GM18505 (cell line): ENCODE results near the gene ABHD16B.

Experiments used
- ATAC-seq: cut with Tn5 transposase; IDR thresholded peaks from one replicate; pipeline ENCODE4 v1.9.1; 2021; ENCODE audit not compliant: unreplicated experiment
- POLR2A ChIP-seq: IDR thresholded peaks from 4 replicates; pipeline ENCODE4 v1.6.1; 2011; ENCODE audit warnings: borderline replicate concordance; ENCODE audit not compliant: insufficient read depth, insufficient read length; ENCODE audit errors: extremely low read depth

ABHD16B gene

GRCh38 chr20:63893999-63894357 is 32.7 kb downstream of the ABHD16B start:
- no peak for ATAC-seq
- no peak for TF ChIP-seq POLR2A

GRCh38 chr20:63894358-63895201 is 33.3 kb downstream of the ABHD16B start, which contains the start of gene DNAJC5:
Gene DNAJC5 (plus strand): TSS chr20:63895126. CDS start chr20:63928346, 33,220 bp downstream.
- peak; percentile 85 for ATAC-seq
- TF ChIP-seq POLR2A: peak; percentile 40

GRCh38 chr20:63895202-63895951 is 34.1 kb downstream of the ABHD16B start:
- peak; percentile 3 for ATAC-seq
- no peak for TF ChIP-seq POLR2A

GRCh38 chr20:63895952-63896263 is 34.6 kb downstream of the ABHD16B start:
- ATAC-seq: no peak
- TF ChIP-seq POLR2A: no peak

- TF ChIP-seq POLR2A: no peak
- no peak for ATAC-seq
Observed at GRCh38 chr20:63896264-63897105, 35.2 kb downstream of the ABHD16B start.

GRCh38 chr20:63897978-63898561 is 36.8 kb downstream of the ABHD16B start:
- no peak for ATAC-seq
- no peak for TF ChIP-seq POLR2A

- ATAC-seq: no peak
Observed at GRCh38 chr20:63898882-63899558, 37.7 kb downstream of the ABHD16B start.

GRCh38 chr20:63900413-63900812 is 39.1 kb downstream of the ABHD16B start:
- ATAC-seq: no peak
- TF ChIP-seq POLR2A: no peak

More at GRCh38 chr20:63898882-63899558, 37.7 kb downstream of the ABHD16B start:
- no peak for TF ChIP-seq POLR2A

GRCh38 chr20:63903796-63904561 is 42.7 kb downstream of the ABHD16B start:
- no peak for TF ChIP-seq POLR2A
- ATAC-seq: no peak

GRCh38 chr20:63908008-63908682 is 46.8 kb downstream of the ABHD16B start:
- TF ChIP-seq POLR2A: no peak
- no peak for ATAC-seq

GRCh38 chr20:63911176-63911575 is 49.9 kb downstream of the ABHD16B start:
- no peak for ATAC-seq
- TF ChIP-seq POLR2A: no peak
